ENCODE results near the gene GRIK4.

DNA sequence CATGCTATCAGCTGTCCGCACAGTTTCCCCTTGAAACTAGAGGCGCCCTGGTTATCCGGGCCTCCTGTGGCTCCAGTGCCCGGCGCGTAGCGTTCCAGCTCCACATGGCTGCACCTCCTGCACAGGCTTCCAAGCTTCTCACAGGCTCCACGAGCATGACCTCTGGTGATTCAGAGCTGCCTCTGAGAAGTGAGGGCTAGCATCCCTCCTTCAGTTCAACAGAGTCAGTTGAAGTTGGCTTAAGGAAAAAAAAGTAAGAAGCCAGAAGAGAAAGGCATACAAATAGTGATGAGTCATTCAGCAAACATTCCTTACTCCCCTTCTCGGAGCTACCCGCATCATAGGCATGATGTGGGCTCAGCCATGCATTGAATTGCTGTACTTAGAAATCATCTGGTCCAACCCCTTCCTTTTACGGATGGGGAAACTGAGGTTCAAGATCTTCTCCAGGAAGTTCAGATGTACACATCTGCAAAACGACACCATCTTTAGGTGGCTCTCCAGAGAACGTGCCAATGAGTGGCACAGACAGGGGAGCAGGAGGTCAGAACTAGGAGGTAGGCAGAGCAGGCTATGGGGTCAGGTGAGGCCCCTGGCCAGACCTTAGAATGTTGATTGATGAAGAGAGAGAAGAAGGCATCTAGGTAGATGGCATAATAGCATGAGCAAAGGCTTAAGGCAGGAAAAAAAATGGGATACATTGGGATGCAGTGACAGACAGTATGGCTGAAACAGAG is 296.0 kb downstream of the GRIK4 start:
- TF ChIP-seq POLR2AphosphoS5 (IDR thresholded peaks at IDR 0.05; ENCODE audit: low read depth, low read length) (no peak), POLR2A (IDR thresholded peaks at IDR 0.05; ENCODE audit: low read depth, low read length) (no peak)

All from GM12892 (cell line).